Suprapubic skin (tissue), 4 donors: ENCODE data around the gene BRME1. TPM values are rescaled to one million over a fixed set of nuclear protein-coding genes. Genes with fewer than 3 reads are reported as not detected.
A peak's percentile ranks its signal among the peaks of the same experiment; 100 is the strongest.

Experiments
- DNase-seq, 2 donors: peaks; one replicate each; pipeline ENCODE4 v3.0.0-alpha.2; 2019; ENCODE audit warnings: low spot score in 2 of 2
- H3K27ac ChIP-seq: fragments of 200-600 bp; sonication (generic); one replicate; pipeline ENCODE4 v1.5.1; 2019
- H3K27me3 ChIP-seq: fragments of 200-600 bp; sonication (generic); one replicate; pipeline ENCODE4 v1.5.1; 2019
- H3K36me3 ChIP-seq: fragments of 200-600 bp; sonication (generic); one replicate; pipeline ENCODE4 v1.5.1; 2019
- H3K4me1 ChIP-seq: fragments of 200-600 bp; sonication (generic); one replicate; pipeline ENCODE4 v1.5.1; 2019
- H3K4me3 ChIP-seq: fragments of 200-600 bp; sonication (generic); one replicate; pipeline ENCODE4 v1.5.1; 2019; ENCODE audit warnings: mild to moderate bottlenecking
- H3K9me3 ChIP-seq: fragments of 200-600 bp; sonication (generic); one replicate; pipeline ENCODE4 v1.5.1; 2019
- EP300 ChIP-seq: sonication (generic); formaldehyde crosslinking; IDR thresholded peaks from one replicate; pipeline ENCODE4 v1.6.1; 2017; ENCODE audit warnings: antibody characterized with exemption
- POLR2A ChIP-seq, 2 donors: fragments of 450-650 bp; IDR thresholded peaks; one replicate each; pipeline ENCODE4 v1.6.1; 2017; ENCODE audit warnings: antibody characterized with exemption in 2 of 2, mild to moderate bottlenecking in 2 of 2, moderate library complexity in 2 of 2
- POLR2AphosphoS5 ChIP-seq, 3 donors: sonication (generic); formaldehyde crosslinking; IDR thresholded peaks; one replicate each; pipeline ENCODE4 v1.6.1; 2017; ENCODE audit warnings: antibody characterized with exemption in 3 of 3
- WGBS: methylation state at CpG from one replicate; pipeline ENCODE4 v1.1.5; 2018; 5-methylcytosine and 5-hydroxymethylcytosine counted together
- total RNA-seq, 4 donors: library from RNA; depleted of rRNA; stranded (reverse); fragments of >200 nt; gene quantifications; one replicate each; pipeline ENCODE4 v1.1.0, GENCODE V29; 2016
- TF ChIP-seq, protein P1 (sequence below), 2 donors: fragments of 200-600 bp in 1 of 2; fragments of 450-650 bp in 1 of 2; sonication (generic) in 1 of 2; IDR thresholded peaks; one replicate each; pipeline ENCODE4 v1.5.1; 2016 to 2019; ENCODE audit warnings: antibody characterized with exemption in 2 of 2, mild to moderate bottlenecking in 1 of 2, moderate library complexity in 1 of 2

BRME1 gene
- total RNA-seq = 10 to 100 TPM in 2 of 4 donors, 1 to 10 TPM in 2; 7.6 to 23.0 (median 9.9) TPM

- 45% methylated on average over 12 of the region's 86 CpGs for WGBS
- Histone ChIP-seq H3K27me3 (no peaks in the 10 kb centered on the region), H3K27ac (peak within 1 kb of the TSS; percentile 83), H3K9me3 (no peaks in the 10 kb centered on the region), H3K36me3 (peaks cover 4% of the 10 kb centered on the region), H3K4me1 (peaks cover 17% of the 10 kb centered on the region), H3K4me3 (peak within 1 kb of the TSS; percentile 92)
- DNase-seq = peak; percentile 93 to 94
- no peak for TF ChIP-seq POLR2A (IDR thresholded peaks at IDR 0.05)
- TF ChIP-seq, protein P1, sequence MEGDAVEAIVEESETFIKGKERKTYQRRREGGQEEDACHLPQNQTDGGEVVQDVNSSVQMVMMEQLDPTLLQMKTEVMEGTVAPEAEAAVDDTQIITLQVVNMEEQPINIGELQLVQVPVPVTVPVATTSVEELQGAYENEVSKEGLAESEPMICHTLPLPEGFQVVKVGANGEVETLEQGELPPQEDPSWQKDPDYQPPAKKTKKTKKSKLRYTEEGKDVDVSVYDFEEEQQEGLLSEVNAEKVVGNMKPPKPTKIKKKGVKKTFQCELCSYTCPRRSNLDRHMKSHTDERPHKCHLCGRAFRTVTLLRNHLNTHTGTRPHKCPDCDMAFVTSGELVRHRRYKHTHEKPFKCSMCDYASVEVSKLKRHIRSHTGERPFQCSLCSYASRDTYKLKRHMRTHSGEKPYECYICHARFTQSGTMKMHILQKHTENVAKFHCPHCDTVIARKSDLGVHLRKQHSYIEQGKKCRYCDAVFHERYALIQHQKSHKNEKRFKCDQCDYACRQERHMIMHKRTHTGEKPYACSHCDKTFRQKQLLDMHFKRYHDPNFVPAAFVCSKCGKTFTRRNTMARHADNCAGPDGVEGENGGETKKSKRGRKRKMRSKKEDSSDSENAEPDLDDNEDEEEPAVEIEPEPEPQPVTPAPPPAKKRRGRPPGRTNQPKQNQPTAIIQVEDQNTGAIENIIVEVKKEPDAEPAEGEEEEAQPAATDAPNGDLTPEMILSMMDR (IDR thresholded peaks at IDR 0.05) = no peak
- TF ChIP-seq EP300 = no peak
- TF ChIP-seq POLR2AphosphoS5 (IDR thresholded peaks at IDR 0.05) = peak in 1 of 3 donors; percentile 57
Measured at GRCh38 chr19:13905634-13906520, at the start of gene BRME1, which contains the start of gene CC2D1A. Gene BRME1, minus strand, starts transcription at chr19:13906117. Its CDS starts 1,225 bp downstream, at chr19:13904892. Gene CC2D1A, plus strand, starts transcription at chr19:13906201. Its CDS starts 241 bp downstream, at chr19:13906442.

DNA sequence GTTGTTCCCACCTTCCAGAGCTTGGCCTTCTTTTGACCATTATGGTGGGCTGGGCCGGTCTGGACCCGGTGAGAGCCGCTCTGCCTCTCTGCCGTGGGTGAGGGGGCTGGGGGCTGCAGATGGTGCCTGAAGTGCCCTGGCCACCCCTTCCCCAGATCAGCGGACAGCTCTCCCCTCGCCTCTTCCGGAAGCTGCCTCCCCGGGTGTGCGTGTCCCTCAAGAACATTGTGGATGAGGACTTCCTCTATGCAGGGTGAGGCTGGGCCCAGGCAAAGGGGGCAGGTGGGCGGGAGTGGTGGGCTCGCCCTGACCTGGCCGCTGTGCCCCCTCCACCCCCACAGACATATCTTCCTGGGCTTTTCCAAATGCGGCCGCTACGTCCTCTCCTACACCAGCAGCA, 48.3 kb upstream of the BRME1 start:
- Histone ChIP-seq H3K27ac (no peak overlapping the region), H3K4me1 (peaks cover 27% of the 10 kb centered on the region), H3K27me3 (no peaks in the 10 kb centered on the region), H3K9me3 (no peaks in the 10 kb centered on the region), H3K36me3 (peaks cover 45% of the 10 kb centered on the region), H3K4me3 (peak overlapping the region; percentile 83)
- 96% methylated on average over 11 of the region's 15 CpGs for WGBS
- TF ChIP-seq EP300 (no peak), POLR2A (IDR thresholded peaks at IDR 0.05) (no peak), POLR2AphosphoS5 (IDR thresholded peaks at IDR 0.05) (no peak)
- TF ChIP-seq, protein P1 (IDR thresholded peaks at IDR 0.05) = no peak
- no peak for DNase-seq

DNA sequence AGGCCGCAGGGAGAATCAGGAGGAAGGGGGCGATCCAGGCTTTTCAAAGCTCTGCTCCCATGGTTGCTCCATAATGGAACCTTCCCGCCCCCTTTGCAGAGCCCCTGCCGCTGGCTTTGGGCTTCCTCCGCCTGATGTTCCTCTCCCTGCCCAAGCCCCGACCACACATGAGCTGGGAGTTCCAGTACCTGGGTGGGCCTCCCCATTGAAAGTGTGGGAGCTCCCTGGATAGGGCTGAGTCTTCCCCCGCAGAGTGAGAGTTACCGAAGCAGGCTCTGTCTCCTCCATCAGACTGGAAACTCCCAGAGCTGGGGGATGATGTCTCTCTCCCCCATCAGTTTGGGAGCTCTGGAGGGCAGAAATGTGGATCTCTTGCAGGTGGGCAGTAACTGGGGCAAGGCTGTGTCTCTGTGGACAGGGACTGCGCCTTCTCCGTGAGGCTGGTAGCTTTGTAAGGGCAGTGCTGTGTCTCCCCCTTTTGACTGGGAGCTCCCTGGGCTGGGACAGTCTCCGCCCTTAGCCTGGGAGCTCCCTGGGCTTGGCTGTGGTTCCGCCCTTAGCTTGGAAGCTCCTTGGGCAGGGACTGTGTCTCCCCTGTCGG, 47.1 kb upstream of the BRME1 start:
- Histone ChIP-seq H3K36me3 (peaks cover 33% of the 10 kb centered on the region), H3K4me3 (peak overlapping the region; percentile 83), H3K9me3 (no peaks in the 10 kb centered on the region), H3K27me3 (no peaks in the 10 kb centered on the region), H3K27ac (peak overlapping the region; percentile 90), H3K4me1 (peaks cover 27% of the 10 kb centered on the region)
- peak in 1 of 2 donors; percentile 65 for DNase-seq
- 0% methylated on average over 3 of the region's 13 CpGs for WGBS
- no peak for TF ChIP-seq POLR2A (IDR thresholded peaks at IDR 0.05)
- no peak for TF ChIP-seq EP300
- TF ChIP-seq, protein P1 (IDR thresholded peaks at IDR 0.05) = no peak
- no peak for TF ChIP-seq POLR2AphosphoS5 (IDR thresholded peaks at IDR 0.05)

DNA sequence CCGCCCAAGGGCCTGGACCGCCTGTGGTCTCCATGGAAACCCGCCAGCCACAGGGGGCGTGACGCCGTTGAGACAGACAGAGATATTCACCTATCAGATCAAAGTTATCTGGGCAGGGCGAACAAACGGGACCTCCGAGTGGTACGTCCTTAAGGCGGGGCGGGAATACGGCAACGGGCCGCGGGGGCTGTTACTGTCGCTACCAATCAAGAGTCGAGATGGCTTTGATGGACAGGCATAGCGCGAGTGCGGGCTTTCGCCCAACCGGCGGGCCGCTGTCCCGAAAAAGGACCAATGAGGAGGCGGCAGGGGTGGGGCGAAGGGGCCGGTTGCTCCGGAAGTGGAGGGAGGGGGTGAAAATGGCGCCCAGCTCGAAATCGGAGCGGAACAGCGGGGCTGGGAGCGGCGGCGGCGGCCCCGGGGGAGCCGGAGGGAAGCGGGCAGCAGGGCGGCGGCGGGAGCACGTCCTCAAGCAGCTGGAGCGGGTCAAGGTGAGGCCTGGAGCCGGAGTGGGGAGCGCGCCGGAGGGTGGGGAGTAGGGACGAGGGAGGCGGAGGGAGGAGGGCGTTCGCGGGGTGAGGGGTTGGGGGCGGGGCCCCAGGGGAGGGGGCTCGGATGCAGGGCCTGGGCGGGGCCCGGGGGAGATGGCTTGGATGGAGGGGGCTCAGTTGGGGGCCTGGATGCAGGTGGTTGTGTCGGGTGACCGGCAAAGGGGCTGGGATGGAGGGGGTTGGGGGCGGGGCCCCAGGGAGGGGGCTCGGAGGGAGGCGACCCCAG, 46.4 kb upstream of the BRME1 start, which contains the start of gene DCAF15:
DCAF15 (plus strand) TSS at position 356 of the 777 bp plus-strand sequence; CDS start at position 360, 4 bp downstream.
- H3K9me3 ChIP-seq = no peaks in the 10 kb centered on the region
- WGBS = under 1% methylated on average over 22 of the region's 65 CpGs
- H3K27me3 ChIP-seq = no peaks in the 10 kb centered on the region
- peaks cover 26% of the 10 kb centered on the region for H3K36me3 ChIP-seq
- peak within 1 kb of the TSS; percentile 90 for H3K27ac ChIP-seq
- H3K4me1 ChIP-seq = peaks cover 27% of the 10 kb centered on the region
- H3K4me3 ChIP-seq = peak within 1 kb of the TSS; percentile 83
- TF ChIP-seq POLR2AphosphoS5 (IDR thresholded peaks at IDR 0.05) (peak in 1 of 3 donors; percentile 75), EP300 (no peak)
- DNase-seq = peak; percentile 99 to 100

GRCh38 chr19:13951799-13952153, 45.9 kb upstream of the BRME1 start:
- 6% methylated on average over 20 of the region's 20 CpGs for WGBS
- no peak for DNase-seq
- H3K27me3 ChIP-seq = no peaks in the 10 kb centered on the region
- no peaks in the 10 kb centered on the region for H3K9me3 ChIP-seq
- peaks cover 21% of the 10 kb centered on the region for H3K36me3 ChIP-seq
- no peak overlapping the region for H3K27ac ChIP-seq
- H3K4me1 ChIP-seq = peaks cover 27% of the 10 kb centered on the region
- H3K4me3 ChIP-seq = peak overlapping the region; percentile 83
- TF ChIP-seq EP300 (no peak), POLR2AphosphoS5 (IDR thresholded peaks at IDR 0.05) (no peak), POLR2A (IDR thresholded peaks at IDR 0.05) (no peak)
- TF ChIP-seq, protein P1 (IDR thresholded peaks at IDR 0.05) = no peak
